Measurements from ENCODE around the gene SETDB1. TPM values are rescaled to one million over a fixed set of nuclear protein-coding genes. Genes with fewer than 3 reads are reported as not detected.

The SETDB1 gene
- total and polyA plus RNA-seq, 2 of the 8 experiments (the other 6 are each of a cell fraction or from before 2014, with no cell fraction given), result 27.5 to 48.8 TPM

GRCh38 chr1:150987924-150988323, 61.8 kb downstream of the SETDB1 start:
- CTCF ChIA-PET (ENCODE audit: partially characterized antibody), result interaction anchor here (3.3 to 14.5 kb wide), 3 partner anchors 9 to 16 kb away, joined by 20 to 183 read pairs (median 142); partner anchors contain the start of gene MINDY1
- no peak overlapping the region for H3K4ac ChIP-seq (replicated peaks; ENCODE audit: insufficient read length, low read depth, low read length)
- no peak overlapping the region for H3K23ac ChIP-seq (ENCODE audit: insufficient read length)
- no peak for FAIRE-seq
- no peak overlapping the region for H2AFZ ChIP-seq (ENCODE audit: low read length)
- peak overlapping the region; percentile 78; the same call in 1 of the 2 replicates for H4K8ac ChIP-seq (ENCODE audit: extremely low read depth, insufficient read depth, low read length)
- H3K79me1 ChIP-seq (ENCODE audit: low read depth, low read length), result no peaks in the 10 kb centered on the region; the same call in 1 of the 2 replicates
- H2BK120ac ChIP-seq (replicated peaks; ENCODE audit: low read depth, low read length), result no peak overlapping the region
- no peak for DNase-seq (ENCODE audit: low read depth in 1 of 2, low spot score in 2 of 2)
- H3K79me2 ChIP-seq (ENCODE audit: control insufficient read depth in 1 of 2, insufficient read depth in 2 of 2, low read length in 2 of 2), result no peaks in the 10 kb centered on the region
- WGBS, 2 experiments (ENCODE audit: extremely low coverage in 1 of 2, insufficient coverage in 1 of 2, insufficient read length in 1 of 2, insufficient replicate concordance in 2 of 2, low coverage in 1 of 2, low lambda C conversion rate in 2 of 2, missing lambda C conversion rate in 1 of 2), result 92% methylated on average over 7 of the region's 7 CpGs; no CpG with 5 or more reads in 1 of the 2 experiments
- no peak overlapping the region for H2BK15ac ChIP-seq (ENCODE audit: low read length)
- H2BK20ac ChIP-seq (ENCODE audit: low read length), result no peak overlapping the region
- peaks cover 0 to 2% (median 0%) of the 10 kb centered on the region in 4 experiments; a peak in 1 of 7 replicates for H3K4me1 ChIP-seq (replicated peaks in 1 of 4; ENCODE audit: control insufficient read depth in 3 of 4, insufficient read depth in 4 of 4, low read length in 3 of 4)
- H3K23me2 ChIP-seq (ENCODE audit: low read depth, low read length), result no peaks in the 10 kb centered on the region; the same call in 1 of the 2 replicates
- POLR2A ChIA-PET (ENCODE audit: partially characterized antibody), result interaction anchor here (0.6 to 11.3 kb wide), 5 partner anchors 8 to 112 kb away, joined by 3 to 133 read pairs (median 4); partner anchors contain the start of gene CERS2
- H3K4me3 ChIP-seq (ENCODE audit: extremely low read depth in 1 of 4, insufficient read depth in 2 of 4, low read depth in 3 of 4, low read length in 4 of 4), result no peak overlapping the region
- H4K20me1 ChIP-seq (replicated peaks in 1 of 2; ENCODE audit: control insufficient read depth in 1 of 2, insufficient read depth in 2 of 2, low read length in 2 of 2), result no peaks in the 10 kb centered on the region
- no peak overlapping the region for H3K9ac ChIP-seq (replicated peaks in 1 of 4; ENCODE audit: extremely low read depth in 1 of 4, low read depth in 3 of 4, low read length in 3 of 4)
- H3K4me2 ChIP-seq (ENCODE audit: insufficient read depth in 1 of 2, low read depth in 2 of 2, low read length in 2 of 2), result no peak overlapping the region
- no peak overlapping the region for H3K56ac ChIP-seq (replicated peaks; ENCODE audit: insufficient read length, low read depth, low read length)
- no peak overlapping the region for H4K5ac ChIP-seq (ENCODE audit: insufficient read length, low read depth, low read length)
- no peaks in the 10 kb centered on the region for H3K9me3 ChIP-seq (ENCODE audit: insufficient read depth in 2 of 2, low read depth in 1 of 2, low read length in 1 of 2)
- H3K18ac ChIP-seq (ENCODE audit: extremely low read depth, low read length), result no peak overlapping the region
- H3K27ac ChIP-seq (ENCODE audit: low read depth, low read length), result no peak overlapping the region
- no peaks in the 10 kb centered on the region for H3K36me3 ChIP-seq (ENCODE audit: control insufficient read depth in 2 of 4, insufficient read depth in 4 of 4, low read length in 3 of 4)
- no peak overlapping the region for H2BK5ac ChIP-seq (ENCODE audit: low read depth, low read length)
- no peak overlapping the region for H2AK5ac ChIP-seq (ENCODE audit: low read depth, low read length)
- no peak overlapping the region for H3K14ac ChIP-seq (ENCODE audit: insufficient read length)
- no peaks in the 10 kb centered on the region; a peak in 1 of 7 replicates for H3K27me3 ChIP-seq (replicated peaks in 1 of 4; ENCODE audit: control insufficient read depth in 3 of 4, extremely low read depth in 1 of 4, insufficient read depth in 3 of 4, low read length in 3 of 4)
- no peak overlapping the region for H4K91ac ChIP-seq (replicated peaks; ENCODE audit: insufficient read length, low read length)
- H2BK12ac ChIP-seq (ENCODE audit: low read depth, low read length), result no peak overlapping the region
- no peak for TF ChIP-seq TAF7 (optimal IDR thresholded peaks at IDR 0.05; ENCODE audit: borderline replicate concordance, low read depth, low read length)
- TF ChIP-seq CTBP2 (IDR thresholded peaks at IDR 0.05; ENCODE audit: borderline replicate concordance, insufficient read depth, insufficient read length, low read length), result no peak
- no peak for TF ChIP-seq ATF3 (IDR thresholded peaks at IDR 0.05; ENCODE audit: insufficient read depth, low read depth, low read length)
- no peak for TF ChIP-seq SAP30 (IDR thresholded peaks at IDR 0.05; ENCODE audit: insufficient read depth, insufficient replicate concordance, low read length)
- TF ChIP-seq POU5F1 (IDR thresholded peaks at IDR 0.05; ENCODE audit: low read depth, low read length), result no peak
- TF ChIP-seq BACH1 (IDR thresholded peaks at IDR 0.05; ENCODE audit: low read length), result no peak
- TF ChIP-seq CHD2 (IDR thresholded peaks at IDR 0.05; ENCODE audit: low read length), result no peak
- TF ChIP-seq USF2 (IDR thresholded peaks at IDR 0.05; ENCODE audit: low read length), result no peak
- no peak for TF ChIP-seq CBX5 (IDR thresholded peaks at IDR 0.05; ENCODE audit: low read depth, low read length)
- no peak for TF ChIP-seq SP1 (IDR thresholded peaks at IDR 0.05; ENCODE audit: low read depth, low read length)
- no peak for TF ChIP-seq HDAC2 (IDR thresholded peaks at IDR 0.05; ENCODE audit: borderline replicate concordance in 1 of 2, low read depth in 2 of 2, low read length in 2 of 2)

All from H1 (cell line).